ENCODE results near the gene GAN. TPM values are rescaled to one million over a fixed set of nuclear protein-coding genes. Genes with fewer than 3 reads are reported as not detected.

GAN gene
- total and polyA plus RNA-seq, 3 donors from 2014 or later = 2.4 to 10.9 (median 10.7) TPM

GRCh38 chr16:81268509-81268908 is 46.3 kb upstream of the GAN start:
- intact Hi-C loops (cut with DNase I; ENCODE audit: low total_unique reads) = no loop called here
- WGBS, 2 donors = 95 to 97% methylated on average over 5 of the region's 5 CpGs

GRCh38 chr16:81273223-81273950 is 41.4 kb upstream of the GAN start:
- whole genome bisulfite sequencing, 2 donors = 69 to 81% methylated on average over 10 of the region's 10 CpGs
- intact Hi-C loops (cut with DNase I; ENCODE audit: low total_unique reads) = no loop called here
- Histone ChIP-seq H3K4me1 (no peaks in the 10 kb centered on the region), H3K27ac (no peak overlapping the region), H3K9me3 (no peaks in the 10 kb centered on the region), H3K27me3 (no peaks in the 10 kb centered on the region), H3K36me3 (ENCODE audit: low read depth, missing control alignments) (no peaks in the 10 kb centered on the region), H3K4me3 (no peak overlapping the region)
- TF ChIP-seq, protein P1, sequence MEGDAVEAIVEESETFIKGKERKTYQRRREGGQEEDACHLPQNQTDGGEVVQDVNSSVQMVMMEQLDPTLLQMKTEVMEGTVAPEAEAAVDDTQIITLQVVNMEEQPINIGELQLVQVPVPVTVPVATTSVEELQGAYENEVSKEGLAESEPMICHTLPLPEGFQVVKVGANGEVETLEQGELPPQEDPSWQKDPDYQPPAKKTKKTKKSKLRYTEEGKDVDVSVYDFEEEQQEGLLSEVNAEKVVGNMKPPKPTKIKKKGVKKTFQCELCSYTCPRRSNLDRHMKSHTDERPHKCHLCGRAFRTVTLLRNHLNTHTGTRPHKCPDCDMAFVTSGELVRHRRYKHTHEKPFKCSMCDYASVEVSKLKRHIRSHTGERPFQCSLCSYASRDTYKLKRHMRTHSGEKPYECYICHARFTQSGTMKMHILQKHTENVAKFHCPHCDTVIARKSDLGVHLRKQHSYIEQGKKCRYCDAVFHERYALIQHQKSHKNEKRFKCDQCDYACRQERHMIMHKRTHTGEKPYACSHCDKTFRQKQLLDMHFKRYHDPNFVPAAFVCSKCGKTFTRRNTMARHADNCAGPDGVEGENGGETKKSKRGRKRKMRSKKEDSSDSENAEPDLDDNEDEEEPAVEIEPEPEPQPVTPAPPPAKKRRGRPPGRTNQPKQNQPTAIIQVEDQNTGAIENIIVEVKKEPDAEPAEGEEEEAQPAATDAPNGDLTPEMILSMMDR (IDR thresholded peaks at IDR 0.05) = no peak
- TF ChIP-seq POLR2A (IDR thresholded peaks at IDR 0.05) = no peak
- DNase-seq = no peak

More at GRCh38 chr16:81268509-81268908, 46.3 kb upstream of the GAN start:
- Histone ChIP-seq H3K4me1 (peaks cover 8% of the 10 kb centered on the region), H3K4me3 (no peak overlapping the region), H3K27me3 (no peaks in the 10 kb centered on the region), H3K9me3 (no peaks in the 10 kb centered on the region), H3K27ac (no peak overlapping the region), H3K36me3 (ENCODE audit: low read depth, missing control alignments) (no peaks in the 10 kb centered on the region)
- TF ChIP-seq, protein P1 (IDR thresholded peaks at IDR 0.05) = no peak
- TF ChIP-seq POLR2A (IDR thresholded peaks at IDR 0.05) = no peak
- no peak for DNase-seq

DNA sequence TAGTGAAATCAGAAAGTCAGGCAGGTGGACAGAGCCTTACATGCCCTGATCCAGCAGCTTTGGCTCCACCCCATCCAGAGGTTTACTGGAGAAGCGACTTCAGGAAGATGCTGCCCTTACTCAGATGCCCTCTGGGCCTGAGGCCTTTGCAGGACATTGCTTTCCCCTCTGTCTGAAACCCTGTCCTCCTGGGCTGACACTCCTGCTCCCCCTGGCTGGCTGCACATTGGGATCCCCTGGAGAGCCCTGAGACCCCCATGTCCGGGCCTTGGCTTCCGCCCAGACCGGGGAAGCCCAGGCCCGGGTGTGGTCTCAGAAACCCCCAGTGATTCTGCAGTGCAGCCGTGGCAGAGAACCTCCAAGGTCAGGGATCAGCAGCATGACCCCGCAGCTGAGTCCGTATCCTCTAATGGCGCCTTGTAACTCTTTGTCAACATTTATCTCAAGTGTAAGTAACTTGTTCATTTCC is 39.7 kb upstream of the GAN start:
- Histone ChIP-seq H3K27ac (no peak overlapping the region), H3K4me1 (no peaks in the 10 kb centered on the region), H3K27me3 (no peaks in the 10 kb centered on the region), H3K9me3 (no peaks in the 10 kb centered on the region), H3K36me3 (ENCODE audit: low read depth, missing control alignments) (no peaks in the 10 kb centered on the region), H3K4me3 (no peak overlapping the region)
- WGBS, 2 donors = 76 to 78% methylated on average over 8 to 9 of the region's 9 CpGs
- no peak for DNase-seq
- TF ChIP-seq, protein P1 (IDR thresholded peaks at IDR 0.05) = no peak
- no peak for TF ChIP-seq POLR2A (IDR thresholded peaks at IDR 0.05)
- intact Hi-C loops (cut with DNase I; ENCODE audit: low total_unique reads) = no loop called here

DNA sequence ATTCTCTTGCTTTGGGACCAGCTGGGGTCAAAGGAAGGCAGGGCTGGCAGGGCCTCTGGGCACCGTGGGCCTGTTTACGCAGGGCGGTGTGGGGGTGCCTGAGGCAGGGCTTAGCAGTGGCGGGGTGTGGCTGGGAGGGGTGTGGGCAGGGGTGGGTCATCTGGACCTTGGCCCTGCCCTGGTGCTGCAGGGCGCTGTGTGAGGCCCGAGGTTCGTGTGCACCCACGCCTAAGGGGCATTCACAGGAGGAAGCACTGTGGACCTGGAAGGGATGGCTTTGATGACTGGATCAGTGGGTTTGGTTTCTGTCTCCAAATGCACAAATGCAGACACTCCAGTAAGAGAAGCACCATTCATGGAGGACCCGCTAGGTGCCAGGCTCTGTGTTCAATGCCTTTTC is 39.0 kb upstream of the GAN start:
- TF ChIP-seq, protein P1 (IDR thresholded peaks at IDR 0.05) = no peak
- DNase-seq = no peak
- intact Hi-C loops (cut with DNase I; ENCODE audit: low total_unique reads) = no loop called here
- H3K36me3 ChIP-seq (ENCODE audit: low read depth, missing control alignments) = no peaks in the 10 kb centered on the region
- H3K27ac ChIP-seq = no peak overlapping the region
- H3K27me3 ChIP-seq = no peaks in the 10 kb centered on the region
- H3K4me3 ChIP-seq = no peak overlapping the region
- WGBS, 2 donors = 96% methylated on average over 9 of the region's 9 CpGs; no CpG with 5 or more reads in 1 of the 2 donors
- no peaks in the 10 kb centered on the region for H3K9me3 ChIP-seq
- no peaks in the 10 kb centered on the region for H3K4me1 ChIP-seq

GRCh38 chr16:81276323-81276722 is 38.4 kb upstream of the GAN start:
- no peaks in the 10 kb centered on the region for H3K36me3 ChIP-seq (ENCODE audit: low read depth, missing control alignments)
- no peaks in the 10 kb centered on the region for H3K4me1 ChIP-seq
- no peak overlapping the region for H3K4me3 ChIP-seq
- no peaks in the 10 kb centered on the region for H3K9me3 ChIP-seq
- WGBS, 2 donors = 66 to 78% methylated on average over 2 to 3 of the region's 3 CpGs
- TF ChIP-seq POLR2A (IDR thresholded peaks at IDR 0.05) = no peak
- TF ChIP-seq, protein P1 (IDR thresholded peaks at IDR 0.05) = no peak
- H3K27me3 ChIP-seq = no peaks in the 10 kb centered on the region
- no peak for DNase-seq
- intact Hi-C loops (cut with DNase I; ENCODE audit: low total_unique reads) = no loop called here
- no peak overlapping the region for H3K27ac ChIP-seq

Data from testis (tissue), 3 donors.